WI38 (cell line): ENCODE measurements around the gene GPD2.
A peak's percentile ranks its signal among the peaks of the same experiment; 100 is the strongest.

Source experiments
- H3K4me3 ChIP-seq: 2 replicates; pipeline ENCODE4 v1.5.1; 2011; ENCODE audit warnings: low read depth, mild to moderate bottlenecking, control low read depth, low read length
- CTCF ChIP-seq: IDR thresholded peaks from 2 replicates; pipeline ENCODE4 v1.5.1; 2012; ENCODE audit warnings: low read depth, mild to moderate bottlenecking, control low read depth, low read length

Gene GPD2

DNA sequence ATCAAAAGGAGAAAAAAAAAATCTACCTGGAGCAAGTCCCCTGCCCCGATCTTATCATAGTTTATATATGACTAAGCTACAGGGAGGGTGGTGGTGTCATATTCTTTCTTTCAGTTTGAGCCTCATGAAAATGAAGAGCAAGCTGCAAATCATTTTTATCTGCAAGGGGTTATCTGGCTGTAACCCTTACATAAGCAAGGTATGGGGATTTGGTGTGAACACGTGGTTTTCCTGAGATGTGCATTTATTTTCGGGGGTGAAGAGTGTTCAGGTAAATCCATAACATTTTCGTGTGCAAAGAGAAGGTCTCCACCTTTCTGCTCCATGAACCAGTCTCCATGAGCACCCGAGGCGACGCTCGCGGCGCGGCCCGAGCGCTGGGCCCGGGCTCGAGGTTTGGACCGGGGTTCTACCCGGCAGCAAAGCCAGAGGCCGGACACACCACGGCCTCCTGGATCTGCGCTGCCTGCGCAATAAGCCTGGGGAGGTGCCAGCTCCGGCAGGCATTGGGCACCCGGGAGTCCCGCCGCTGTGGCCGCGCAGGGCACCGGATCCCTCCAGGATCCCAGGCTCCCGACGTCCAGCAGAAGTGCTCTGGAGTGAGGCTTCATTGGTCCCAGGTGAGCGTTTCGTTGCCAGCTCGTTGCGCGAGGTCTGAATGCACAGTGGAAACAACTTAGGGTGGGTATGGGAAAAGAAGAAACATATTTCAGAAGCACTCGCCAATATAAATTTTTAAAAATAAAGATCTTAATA lies 36.1 kb upstream of the GPD2 start:
- TF ChIP-seq CTCF = no peak
- peak overlapping the region; percentile 78 for H3K4me3 ChIP-seq

- no peak for TF ChIP-seq CTCF
- peak overlapping the region; percentile 78 for H3K4me3 ChIP-seq
Observed at GRCh38 chr2:156400706-156401678, 35.2 kb upstream of the GPD2 start.

- H3K4me3 ChIP-seq = no peak overlapping the region
- no peak for TF ChIP-seq CTCF
Observed at GRCh38 chr2:156401861-156402260, 34.3 kb upstream of the GPD2 start.

- H3K4me3 ChIP-seq = no peak overlapping the region
- no peak for TF ChIP-seq CTCF
Observed at GRCh38 chr2:156405586-156405985, 30.6 kb upstream of the GPD2 start.

- no peak for TF ChIP-seq CTCF
- no peak overlapping the region for H3K4me3 ChIP-seq
Observed at GRCh38 chr2:156411835-156412234, 24.3 kb upstream of the GPD2 start.

GRCh38 chr2:156421851-156422250 lies 14.3 kb upstream of the GPD2 start:
- no peak for TF ChIP-seq CTCF
- no peak overlapping the region for H3K4me3 ChIP-seq
